Brain microvascular endothelial cell (primary cell): ENCODE measurements around the gene ATP8A2.

Experiments used
- DNase-seq: peaks from one replicate; pipeline ENCODE4 v3.0.0-alpha.2; 2020
- H3K27ac ChIP-seq: fragments of 250-450 bp; sonication (Bioruptor Pico); 2 replicates; pipeline ENCODE4 v1.5.1; 2020; ENCODE audit warnings: mild to moderate bottlenecking, moderate library complexity
- H3K27me3 ChIP-seq: fragments of 250-450 bp; sonication (Bioruptor Pico); replicated peaks from 2 replicates; pipeline ENCODE4 v1.5.1; 2020; ENCODE audit warnings: mild to moderate bottlenecking
- H3K36me3 ChIP-seq: fragments of 250-450 bp; sonication (Bioruptor Pico); replicated peaks from 2 replicates; pipeline ENCODE4 v1.5.1; 2020; ENCODE audit warnings: mild to moderate bottlenecking
- H3K4me3 ChIP-seq: 2 replicates; pipeline ENCODE4 v1.5.1; 2011; ENCODE audit warnings: low read depth, mild to moderate bottlenecking, control low read depth, low read length, moderate library complexity
- in situ Hi-C: cut with HindIII; loops from 2 replicates; pipeline ENCODE4 v1.10.0; 2017; ENCODE audit warnings: low sequenced_read_pairs, low pct_ligation_motif_present
- TF ChIP-seq, protein P1 (sequence below): IDR thresholded peaks from 2 replicates; pipeline ENCODE4 v1.5.1; 2011; ENCODE audit warnings: low read depth, mild to moderate bottlenecking, moderate library complexity, low read length, control low read depth, inconsistent platforms; ENCODE audit errors: missing control alignments

ATP8A2 gene

DNA sequence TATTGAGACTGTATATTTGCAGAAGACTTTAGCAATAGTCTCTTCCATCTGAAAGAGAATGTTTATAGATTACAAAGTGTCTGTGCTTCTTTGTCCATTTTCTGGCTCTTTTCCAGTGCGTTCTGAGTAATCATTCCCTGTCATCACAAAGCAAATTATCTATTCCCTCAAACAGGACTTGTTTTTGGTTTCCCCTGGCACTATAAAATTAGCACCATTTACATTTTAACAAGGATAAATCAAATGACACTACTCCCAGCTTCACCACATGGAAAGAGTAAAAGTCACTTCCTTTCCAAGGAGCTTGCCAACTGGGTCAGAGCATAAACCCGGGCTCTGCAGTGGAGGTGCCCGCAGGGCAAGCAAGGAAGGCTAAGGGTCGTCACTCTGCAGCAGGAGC lies 591.9 kb downstream of the ATP8A2 start:
- no peaks in the 10 kb centered on the region for H3K36me3 ChIP-seq
- TF ChIP-seq, protein P1, sequence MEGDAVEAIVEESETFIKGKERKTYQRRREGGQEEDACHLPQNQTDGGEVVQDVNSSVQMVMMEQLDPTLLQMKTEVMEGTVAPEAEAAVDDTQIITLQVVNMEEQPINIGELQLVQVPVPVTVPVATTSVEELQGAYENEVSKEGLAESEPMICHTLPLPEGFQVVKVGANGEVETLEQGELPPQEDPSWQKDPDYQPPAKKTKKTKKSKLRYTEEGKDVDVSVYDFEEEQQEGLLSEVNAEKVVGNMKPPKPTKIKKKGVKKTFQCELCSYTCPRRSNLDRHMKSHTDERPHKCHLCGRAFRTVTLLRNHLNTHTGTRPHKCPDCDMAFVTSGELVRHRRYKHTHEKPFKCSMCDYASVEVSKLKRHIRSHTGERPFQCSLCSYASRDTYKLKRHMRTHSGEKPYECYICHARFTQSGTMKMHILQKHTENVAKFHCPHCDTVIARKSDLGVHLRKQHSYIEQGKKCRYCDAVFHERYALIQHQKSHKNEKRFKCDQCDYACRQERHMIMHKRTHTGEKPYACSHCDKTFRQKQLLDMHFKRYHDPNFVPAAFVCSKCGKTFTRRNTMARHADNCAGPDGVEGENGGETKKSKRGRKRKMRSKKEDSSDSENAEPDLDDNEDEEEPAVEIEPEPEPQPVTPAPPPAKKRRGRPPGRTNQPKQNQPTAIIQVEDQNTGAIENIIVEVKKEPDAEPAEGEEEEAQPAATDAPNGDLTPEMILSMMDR, result no peak
- in situ Hi-C loops, result no loop called here

DNA sequence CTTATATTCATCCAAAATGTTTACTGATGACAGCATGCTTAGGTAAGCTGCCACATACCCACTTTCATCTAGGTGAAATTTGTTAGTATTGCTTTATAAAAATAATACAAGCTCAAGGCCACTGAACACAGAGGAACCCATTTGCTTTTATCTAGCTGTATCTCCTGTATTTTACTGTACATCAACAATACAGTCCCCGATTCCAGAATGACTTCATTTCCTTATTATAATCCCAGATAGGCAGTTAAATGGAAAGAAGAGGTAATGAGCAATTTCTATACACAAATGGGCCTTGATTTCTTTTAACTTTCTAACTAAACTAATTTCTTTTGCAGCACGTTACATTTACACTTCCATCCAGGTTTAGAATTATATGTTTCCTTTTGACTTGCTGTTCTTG lies 593.8 kb downstream of the ATP8A2 start:
- no peak overlapping the region for H3K27ac ChIP-seq
- H3K36me3 ChIP-seq, result no peaks in the 10 kb centered on the region
- H3K4me3 ChIP-seq, result no peak overlapping the region
- TF ChIP-seq, protein P1, result no peak
- no peaks in the 10 kb centered on the region for H3K27me3 ChIP-seq
- in situ Hi-C loops, result no loop called here
- no peak for DNase-seq

More for the DNA sequence above, 591.9 kb downstream of the ATP8A2 start:
- Histone ChIP-seq H3K27me3 (no peaks in the 10 kb centered on the region), H3K4me3 (no peak overlapping the region), H3K27ac (no peak overlapping the region)
- peak; percentile 32 for DNase-seq

DNA sequence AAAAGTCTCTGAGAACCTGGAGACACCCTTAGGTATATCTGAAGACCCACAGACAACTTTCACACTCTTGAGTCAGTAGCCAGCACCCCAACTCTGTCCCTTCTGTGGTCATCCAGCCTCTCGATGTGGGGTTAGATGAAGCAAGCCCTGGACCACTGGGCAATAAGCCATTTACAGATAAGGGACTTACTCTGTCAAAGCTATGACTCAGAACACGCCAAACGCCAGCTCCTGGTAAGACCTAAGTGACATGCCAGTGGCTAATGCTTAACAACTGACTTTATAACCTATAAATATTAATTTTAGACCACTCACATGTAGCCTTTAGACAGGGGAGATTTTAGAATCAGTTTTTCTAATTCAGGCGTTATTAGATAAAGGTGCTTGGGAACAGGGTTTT lies 594.3 kb downstream of the ATP8A2 start:
- TF ChIP-seq, protein P1, result no peak
- Histone ChIP-seq H3K4me3 (no peak overlapping the region), H3K27me3 (no peaks in the 10 kb centered on the region), H3K36me3 (no peaks in the 10 kb centered on the region), H3K27ac (no peak overlapping the region)
- peak; percentile 75 for DNase-seq
- in situ Hi-C loops, result no loop called here

DNA sequence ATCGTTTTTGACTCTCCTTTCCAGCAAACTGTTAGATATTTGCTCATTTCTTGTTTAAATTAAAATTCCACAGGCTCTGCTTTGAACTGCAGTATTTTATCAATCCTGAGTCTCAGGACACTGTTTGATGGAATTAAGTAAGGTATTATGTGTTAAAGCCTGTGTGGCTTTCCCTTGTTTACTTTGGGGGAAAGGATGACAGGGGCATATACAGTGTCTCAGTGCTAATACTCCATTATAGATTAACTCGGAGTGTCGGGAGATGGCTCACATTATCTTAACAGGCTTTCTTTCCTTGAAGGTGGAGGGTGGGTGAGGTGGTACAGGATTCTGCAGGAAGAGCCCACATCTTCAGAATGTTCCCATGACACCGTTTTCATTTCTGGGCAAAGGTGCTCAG lies 595.4 kb downstream of the ATP8A2 start:
- in situ Hi-C loops, result no loop called here
- no peaks in the 10 kb centered on the region for H3K36me3 ChIP-seq
- H3K27ac ChIP-seq, result no peak overlapping the region
- TF ChIP-seq, protein P1, result no peak
- DNase-seq, result no peak
- H3K27me3 ChIP-seq, result no peaks in the 10 kb centered on the region
- H3K4me3 ChIP-seq, result no peak overlapping the region

DNA sequence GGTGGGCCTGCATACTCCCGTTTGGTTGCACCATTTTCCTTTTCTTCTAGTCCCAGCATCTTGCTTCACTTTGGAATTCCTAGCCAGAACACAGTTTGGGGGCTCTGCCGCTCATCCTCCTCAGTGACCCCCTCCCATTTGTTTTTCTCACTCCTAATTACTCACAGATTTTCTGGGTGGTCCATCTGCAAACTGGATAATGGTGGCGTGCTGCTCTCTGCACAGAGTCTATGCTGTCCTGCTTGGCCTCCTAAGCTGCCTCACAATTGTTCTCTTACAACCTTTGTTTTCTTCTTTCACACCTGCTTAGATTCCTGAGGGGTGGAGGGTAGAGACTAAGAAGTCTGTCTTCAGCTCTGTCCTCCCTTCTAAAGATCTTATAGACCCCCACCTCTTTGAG lies 599.3 kb downstream of the ATP8A2 start:
- no peaks in the 10 kb centered on the region for H3K36me3 ChIP-seq

More for the DNA sequence above, 599.3 kb downstream of the ATP8A2 start:
- no peak overlapping the region for H3K27ac ChIP-seq
- in situ Hi-C loops, result no loop called here
- no peak overlapping the region for H3K4me3 ChIP-seq
- TF ChIP-seq, protein P1, result no peak
- no peak for DNase-seq
- no peaks in the 10 kb centered on the region for H3K27me3 ChIP-seq
